Left forelimb (tissue), 1 donor: Measurements from ENCODE around the gene ARHGAP26.

Experiments used
- DNase-seq: peaks from one replicate; pipeline ENCODE4 v3.0.0-alpha.2; 2018; ENCODE audit warnings: low spot score

ARHGAP26 gene

DNA sequence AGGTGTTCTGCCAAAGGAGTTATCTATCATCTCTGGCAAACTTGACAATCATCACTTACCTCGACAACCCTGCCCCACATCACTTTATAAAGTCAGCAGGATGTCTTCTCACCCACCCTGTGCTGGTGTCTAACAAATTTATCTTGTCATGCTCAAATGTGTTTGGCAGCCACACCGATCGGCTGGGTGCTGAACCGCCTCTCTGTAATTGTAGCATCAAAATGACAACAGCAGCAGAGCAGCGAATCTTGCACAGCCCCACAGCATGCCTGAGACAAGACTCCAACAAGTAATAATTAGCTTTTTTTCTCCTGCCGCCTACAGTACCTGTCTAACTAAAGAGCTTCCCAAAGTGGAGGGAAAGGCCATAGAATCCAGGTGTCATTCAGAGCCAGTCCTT, 457.1 kb downstream of the ARHGAP26 start:
- no peak for DNase-seq

DNA sequence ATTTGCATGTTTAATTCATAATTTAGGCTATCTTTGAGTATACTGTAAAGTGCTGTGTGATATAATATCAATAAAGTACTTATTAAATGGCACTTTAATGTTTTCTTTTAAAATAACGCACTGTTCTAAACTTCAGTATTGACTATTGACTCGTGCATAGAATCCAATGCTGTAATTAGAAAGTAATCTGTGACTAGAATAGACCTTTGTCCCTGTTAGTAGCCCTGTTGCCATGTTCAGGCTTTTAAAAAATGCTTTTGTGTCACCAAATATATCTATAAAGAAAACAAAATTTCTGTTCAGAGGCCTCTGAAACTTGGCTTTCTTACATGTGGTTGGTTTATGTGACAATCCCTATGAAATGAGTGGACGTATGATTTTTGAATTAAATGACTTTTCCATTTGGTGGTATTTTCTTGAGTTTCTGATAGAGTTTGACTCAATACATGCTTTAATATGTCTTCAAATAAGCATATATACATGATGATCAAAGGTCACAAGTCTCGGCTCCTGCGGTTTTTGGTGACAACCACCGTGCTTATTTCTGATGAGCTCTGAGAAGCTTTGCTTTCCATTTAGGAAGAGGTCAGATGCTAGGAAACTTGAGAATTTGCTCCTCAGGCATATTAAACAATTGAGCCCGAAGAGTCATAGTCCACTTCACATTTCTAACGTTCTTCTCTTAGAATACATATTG, 458.6 kb downstream of the ARHGAP26 start:
- DNase-seq = no peak

DNA sequence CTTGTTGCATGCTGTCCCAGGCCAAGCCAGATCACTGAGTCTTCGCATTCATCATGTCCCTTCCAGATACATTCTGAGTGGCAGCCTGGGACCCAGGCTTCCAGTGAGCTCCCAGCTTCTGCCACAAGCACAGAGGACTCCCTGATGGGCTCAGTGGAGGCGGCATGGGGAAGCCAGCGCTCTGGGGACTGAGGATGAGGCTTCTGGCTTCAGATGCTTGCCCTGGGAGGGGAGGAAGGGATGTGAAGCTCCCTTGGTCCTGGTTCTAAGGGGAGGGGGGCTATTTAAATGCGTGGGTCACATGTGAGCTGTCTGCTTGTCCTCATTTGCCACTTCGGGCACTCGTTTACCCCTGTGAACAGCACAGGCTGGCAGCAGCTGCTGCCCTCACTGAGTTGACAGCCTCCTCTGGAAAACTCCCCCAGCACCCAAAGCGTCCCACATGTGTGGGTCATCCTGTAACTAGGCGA, 459.3 kb downstream of the ARHGAP26 start:
- DNase-seq = no peak

DNA sequence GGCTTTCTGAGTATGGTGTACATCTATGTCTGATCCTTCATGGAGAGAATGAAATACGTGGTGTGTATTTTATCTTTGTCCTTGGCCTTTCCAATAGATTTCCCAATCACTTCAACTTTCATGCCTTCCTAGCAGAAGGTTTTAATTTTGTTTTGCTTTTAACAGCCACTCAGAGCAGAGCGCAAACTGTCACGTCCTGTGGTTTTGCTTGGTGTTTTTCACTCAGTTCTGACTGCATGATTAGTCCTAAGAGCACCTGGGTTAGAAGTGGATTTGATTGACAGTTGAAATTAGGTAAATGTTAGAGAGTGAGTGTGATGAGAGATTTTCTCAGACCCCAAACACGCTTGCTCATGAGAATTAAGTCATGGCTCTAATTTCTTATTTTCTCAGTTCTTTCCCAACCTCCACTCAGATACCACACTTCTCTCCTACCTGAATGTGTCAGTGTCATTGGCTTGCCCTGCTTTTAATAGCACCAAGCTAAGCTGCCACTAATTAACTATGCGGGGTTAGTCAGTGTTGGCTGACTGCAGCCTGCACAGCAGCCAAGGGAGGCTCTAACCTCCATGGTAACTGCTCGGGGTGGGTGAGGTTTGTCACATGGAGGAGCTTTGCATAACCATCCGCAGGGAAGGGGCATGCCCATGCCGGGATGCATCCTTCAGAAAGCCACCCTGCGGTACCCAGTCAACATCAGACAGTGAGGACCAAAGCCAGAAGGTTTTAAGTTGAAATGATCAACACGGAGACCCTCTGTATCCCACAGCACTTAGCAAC, 459.9 kb downstream of the ARHGAP26 start:
- no peak for DNase-seq

DNA sequence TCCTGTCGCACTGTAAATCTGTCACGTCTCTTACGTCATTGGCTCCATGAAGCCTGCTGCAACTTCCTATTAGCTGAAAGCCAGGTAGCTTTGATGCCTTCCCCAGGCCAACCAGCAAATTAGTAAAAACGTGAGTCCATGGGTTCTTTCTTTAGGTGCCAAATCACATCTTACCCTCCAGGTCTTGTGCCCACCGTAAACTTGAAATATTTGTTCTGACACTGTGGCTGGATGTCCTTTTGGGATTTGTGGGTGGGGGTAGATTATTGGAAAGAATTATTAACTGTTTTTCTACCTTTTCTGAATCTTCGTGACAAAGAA, 460.5 kb downstream of the ARHGAP26 start:
- no peak for DNase-seq

DNA sequence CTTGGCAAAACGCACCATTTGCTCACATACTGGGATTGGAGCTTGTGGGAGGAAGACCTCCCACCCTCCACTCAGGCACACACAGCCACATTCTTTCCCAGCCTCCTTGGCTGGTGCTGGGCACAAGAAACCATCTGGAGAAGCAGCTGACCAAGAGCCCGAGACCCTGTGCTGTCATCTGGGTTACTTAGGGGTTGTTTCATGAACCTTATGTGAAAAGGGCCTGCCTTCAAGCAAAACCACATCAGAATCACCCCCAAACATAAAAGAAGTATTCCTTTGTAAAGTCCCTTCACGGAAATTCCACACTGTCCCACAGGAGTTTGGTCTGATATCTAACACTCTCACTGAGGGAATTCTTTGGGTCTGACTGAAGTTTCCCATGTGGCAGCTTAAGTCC, 461.2 kb downstream of the ARHGAP26 start:
- DNase-seq = no peak

DNA sequence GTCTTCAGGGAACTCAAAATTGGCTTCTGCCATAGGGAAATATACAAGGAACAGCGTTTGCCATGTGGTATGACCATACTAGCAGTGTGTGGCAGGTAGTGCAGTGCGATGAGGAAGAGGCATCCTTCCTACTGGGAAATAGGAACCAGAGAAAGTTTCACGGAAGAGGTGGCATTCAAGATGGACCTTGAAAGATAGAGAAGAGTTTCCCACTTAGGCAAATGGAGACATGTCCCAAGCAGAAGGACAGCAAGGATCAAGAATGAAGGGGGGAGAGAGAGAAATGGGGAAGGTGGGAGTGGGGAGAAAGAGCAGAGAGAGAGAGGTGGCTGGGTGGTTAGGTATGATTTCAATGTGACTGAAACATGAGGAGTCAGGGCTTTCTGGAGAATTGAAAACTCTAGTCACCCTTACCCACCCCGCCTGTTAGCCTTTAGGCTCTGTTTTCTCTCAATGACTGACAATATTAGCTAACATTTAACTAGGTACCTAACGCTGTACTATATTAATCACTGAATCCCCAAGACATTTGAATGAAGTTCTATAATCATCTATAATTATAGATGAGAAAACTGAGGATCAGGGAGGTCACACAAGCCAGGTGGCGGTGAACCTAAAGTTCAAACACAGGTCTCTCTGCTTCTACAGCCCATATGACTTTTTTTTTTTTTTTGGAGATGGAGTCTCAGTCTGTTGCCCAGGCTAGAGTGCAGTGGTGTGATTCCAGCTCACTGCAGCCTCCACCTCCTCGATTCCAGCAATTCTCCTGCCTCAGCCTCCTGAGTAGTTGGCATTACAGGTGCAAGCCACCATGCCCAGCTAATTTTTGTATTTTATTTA, 462.0 kb downstream of the ARHGAP26 start:
- no peak for DNase-seq

DNA sequence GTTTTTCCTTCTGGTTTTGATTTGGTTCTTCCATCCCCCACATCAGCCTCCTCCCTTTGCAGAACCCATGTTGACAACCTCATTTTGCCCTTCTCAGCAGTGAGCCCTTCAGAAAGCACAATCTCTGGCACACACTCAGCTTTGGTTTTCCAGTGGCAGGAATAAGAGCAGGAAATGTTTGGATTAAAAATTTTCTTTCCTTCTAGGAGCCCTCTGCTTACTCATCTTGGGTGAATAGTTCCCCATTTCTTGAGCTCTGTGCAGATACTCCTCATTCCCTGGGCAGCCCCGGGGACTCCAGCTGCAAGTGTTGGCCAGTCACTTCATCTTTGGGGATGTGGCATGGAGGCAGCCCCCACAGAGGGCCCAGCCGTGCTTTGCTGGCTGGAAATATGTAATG, 462.9 kb downstream of the ARHGAP26 start:
- no peak for DNase-seq

DNA sequence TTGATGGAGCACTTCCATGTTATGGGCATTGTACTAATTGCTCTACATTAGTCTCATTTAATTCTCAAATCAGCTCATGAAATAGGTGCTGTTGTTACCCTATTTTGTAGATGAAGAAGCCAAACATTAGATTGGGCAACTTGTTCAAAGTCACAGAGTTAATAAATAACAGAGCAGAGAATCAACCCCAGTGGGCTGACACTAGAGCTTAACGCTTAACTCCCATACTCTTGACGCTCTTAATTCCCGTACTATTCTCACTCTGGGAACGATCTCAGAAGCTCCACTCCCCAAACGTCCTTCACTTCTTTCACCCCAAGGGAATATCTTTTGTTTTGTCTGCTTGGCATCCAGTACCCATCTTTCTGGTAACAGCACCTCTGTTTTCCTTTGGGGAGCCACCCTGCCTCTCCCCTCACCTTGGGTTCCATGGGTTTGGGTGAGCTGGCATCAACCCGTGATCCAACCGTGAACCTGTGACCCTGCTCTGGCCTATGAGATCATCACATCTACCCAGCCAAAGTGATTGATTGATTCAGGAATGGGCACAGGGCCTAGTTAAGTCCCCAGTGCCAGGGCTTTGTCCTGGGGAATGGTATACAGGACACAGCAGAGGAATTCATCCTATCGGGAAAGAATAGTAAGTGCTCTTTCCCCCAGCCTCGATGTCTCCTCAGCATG, 464.1 kb downstream of the ARHGAP26 start:
- no peak for DNase-seq

DNA sequence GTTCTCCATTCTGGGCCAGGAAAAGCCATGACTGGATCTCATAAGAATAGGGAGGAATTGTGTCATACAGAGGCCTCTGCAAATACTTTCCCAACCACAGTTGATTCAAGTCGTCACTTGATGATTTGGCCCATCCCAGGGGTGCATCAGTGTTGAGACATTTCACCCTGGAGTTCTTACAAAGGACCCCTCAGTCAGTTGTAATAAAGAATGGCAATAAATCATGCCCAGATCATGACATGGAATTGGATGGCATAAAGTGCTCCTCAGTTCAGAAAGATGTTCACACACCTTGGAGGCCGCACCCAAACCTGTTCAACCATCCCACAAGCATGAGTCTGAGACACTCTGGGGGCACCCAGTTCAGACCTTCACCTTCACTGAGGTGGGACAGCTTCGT, 465.2 kb downstream of the ARHGAP26 start:
- DNase-seq = no peak

DNA sequence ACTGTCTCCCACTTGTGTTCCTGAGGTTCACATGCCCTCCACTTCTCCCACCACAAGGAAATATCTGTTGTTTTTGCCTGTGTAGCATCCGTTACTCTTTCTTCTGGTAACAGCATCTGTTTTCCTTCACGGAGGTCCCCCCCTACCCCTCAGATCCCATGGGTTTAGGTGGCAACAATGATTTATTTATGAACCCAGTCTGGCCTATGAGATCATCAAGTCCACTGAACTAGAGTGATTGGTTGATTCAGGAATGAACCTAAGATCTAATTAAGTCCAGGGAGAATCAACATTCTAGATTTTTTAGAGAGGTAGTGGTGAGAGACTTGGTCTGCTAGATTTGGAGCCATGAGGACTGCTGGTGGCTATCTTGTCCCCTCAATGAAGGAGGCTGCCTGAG, 466.5 kb downstream of the ARHGAP26 start:
- DNase-seq = no peak

DNA sequence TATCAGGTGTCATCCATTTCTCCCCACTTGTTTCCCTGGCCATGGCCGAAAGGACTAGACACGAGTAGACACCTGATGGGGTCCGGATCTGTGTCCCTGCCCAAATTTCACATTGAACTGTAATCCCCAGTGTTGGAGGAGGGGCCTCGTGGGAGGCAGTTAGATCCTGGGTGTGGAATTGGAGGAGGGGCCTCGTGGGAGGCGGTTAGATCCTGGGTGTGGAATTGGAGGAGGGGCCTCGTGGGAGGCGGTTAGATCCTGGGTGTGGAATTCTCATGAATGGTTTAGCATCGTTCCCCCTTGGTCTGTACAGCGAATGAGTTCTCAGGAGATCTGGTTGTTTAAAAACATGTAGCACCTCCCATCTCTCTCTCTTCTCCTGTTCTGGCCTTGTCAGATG, 467.5 kb downstream of the ARHGAP26 start:
- DNase-seq = no peak

DNA sequence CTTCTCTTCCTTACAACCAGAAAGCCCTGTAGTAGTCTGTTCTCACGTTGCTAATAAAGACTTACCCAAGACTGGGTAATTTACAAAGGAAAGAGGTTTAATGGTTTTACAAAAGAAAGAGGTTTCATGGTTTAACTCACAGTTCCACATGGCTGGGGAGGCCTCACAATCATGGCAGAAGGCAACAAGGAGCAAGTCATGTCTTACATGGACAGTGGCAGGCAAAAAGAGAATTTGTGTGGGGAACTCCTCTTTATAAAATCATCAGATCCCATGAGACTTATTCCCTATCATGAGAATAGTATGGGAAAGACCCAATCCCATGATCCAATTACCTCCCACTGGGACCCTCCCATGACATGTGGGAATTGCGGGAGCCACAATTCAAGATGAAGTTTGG, 468.4 kb downstream of the ARHGAP26 start:
- DNase-seq = no peak

DNA sequence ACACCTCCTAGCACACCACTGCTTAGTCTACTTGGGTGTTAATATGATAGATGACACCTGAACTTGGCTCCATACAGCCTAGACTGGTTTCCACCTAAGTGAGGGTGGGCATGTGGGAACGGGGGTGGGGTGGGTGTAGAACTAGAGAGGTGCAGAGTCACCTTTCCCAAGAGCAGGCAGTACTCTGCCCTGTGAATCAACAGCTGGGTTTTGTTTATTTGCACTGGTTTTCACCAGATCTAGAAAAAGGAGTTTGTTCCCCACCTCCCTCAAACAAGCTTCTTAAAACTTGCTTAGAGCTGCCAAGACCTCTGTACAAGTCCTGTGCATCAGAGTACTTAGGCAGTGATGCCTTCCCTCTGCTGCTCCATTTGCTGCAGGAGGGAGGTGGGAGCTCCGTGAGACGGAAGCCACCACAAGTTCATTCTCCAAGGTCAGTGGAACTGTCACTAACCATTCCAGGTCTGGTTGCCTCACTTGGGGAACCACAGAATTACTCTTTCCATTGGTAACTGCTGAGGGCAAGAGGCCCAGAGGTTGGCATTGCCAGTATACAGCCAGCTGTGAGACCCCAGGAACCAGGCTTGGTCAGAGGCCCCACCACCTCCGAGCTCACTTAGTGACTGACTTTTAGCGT, 469.8 kb downstream of the ARHGAP26 start:
- no peak for DNase-seq

DNA sequence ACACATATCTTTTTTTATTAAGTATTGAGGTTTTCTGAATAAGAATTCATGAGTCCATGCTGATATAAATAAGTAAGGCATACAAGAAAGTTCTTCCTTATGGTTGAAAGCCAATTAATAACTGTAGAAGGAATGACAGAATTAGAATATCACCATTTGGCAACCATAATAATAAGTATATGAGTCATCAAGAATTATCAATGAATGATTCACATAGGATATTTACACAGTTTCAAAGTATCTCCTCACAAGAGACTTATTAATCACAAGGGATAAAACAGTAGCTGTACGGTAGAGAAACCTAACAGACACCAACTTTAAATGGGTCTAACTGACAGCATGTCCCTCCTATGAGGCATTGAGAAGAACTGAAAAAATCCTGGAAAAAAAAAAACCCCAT, 471.7 kb downstream of the ARHGAP26 start:
- no peak for DNase-seq

DNA sequence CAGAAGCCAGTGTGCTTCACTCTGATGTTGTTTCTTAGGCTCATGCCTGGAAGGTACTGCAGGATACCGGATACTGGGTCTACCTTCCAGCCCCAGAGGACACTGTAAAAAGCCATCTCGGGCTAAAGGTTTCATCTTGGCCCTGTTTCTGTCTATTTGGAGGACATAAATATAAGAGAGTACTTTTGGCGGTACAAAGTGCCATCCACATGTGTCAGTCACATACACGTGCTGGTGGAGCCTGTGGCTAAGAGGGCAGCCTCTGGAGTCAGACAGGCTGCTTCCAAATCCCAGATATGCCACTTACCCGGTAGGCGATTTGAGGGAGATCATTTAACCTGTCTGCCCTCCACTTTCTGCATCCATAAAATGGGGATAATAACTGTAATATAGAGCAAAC, 472.9 kb downstream of the ARHGAP26 start:
- no peak for DNase-seq

DNA sequence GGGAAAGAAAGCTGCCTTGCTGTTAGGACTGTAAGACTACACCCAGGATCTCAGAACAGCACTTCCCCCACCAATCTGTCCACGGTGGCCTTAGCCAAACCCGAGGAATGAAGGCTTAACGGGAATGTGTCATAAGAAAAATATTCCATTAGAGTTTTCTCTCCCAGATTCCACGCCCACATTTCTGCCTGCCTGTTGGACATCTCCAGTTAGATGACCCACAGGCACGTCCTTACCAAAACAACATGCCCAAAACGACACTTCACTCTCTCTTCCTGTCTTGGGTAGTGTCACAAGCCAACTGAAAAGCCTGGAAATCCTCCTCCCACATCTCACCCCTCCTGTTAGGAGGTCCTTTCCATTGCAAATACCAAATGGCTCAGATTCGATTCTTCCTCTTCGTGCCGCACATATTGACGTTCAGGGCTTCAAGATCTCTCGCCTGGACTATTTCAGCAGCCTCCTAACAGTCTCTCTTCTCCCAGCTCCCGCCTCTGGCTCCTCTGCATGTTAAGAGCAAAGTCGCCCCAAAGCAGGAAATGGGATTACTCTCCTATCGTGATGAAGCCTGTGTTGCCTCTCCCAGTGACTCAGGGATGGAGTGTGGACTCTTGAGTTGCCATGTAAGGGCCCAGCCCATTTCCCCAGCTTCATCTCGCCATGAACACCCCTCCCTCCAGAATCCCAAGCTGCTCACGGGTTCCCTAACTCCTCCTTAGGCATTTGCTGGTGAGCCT, 474.0 kb downstream of the ARHGAP26 start:
- no peak for DNase-seq

DNA sequence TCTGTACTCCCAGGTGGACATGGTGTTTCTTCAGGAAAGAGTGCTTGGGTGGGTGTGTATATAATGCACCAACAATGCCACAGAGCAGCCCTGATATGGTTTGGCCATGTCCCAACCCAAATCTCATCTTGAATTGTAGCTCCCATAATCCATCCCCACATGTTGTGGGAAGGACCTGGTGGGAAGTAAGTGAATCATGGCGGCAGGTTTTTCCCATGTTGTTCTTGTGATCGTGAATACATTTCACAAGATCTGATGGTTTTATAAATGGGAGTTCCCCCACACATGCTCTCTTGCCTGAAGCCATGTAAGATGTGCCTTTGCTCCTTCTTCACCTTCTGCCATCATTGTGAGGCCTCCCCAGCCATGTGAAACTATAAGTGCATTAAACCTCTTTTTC, 474.8 kb downstream of the ARHGAP26 start:
- no peak for DNase-seq

DNA sequence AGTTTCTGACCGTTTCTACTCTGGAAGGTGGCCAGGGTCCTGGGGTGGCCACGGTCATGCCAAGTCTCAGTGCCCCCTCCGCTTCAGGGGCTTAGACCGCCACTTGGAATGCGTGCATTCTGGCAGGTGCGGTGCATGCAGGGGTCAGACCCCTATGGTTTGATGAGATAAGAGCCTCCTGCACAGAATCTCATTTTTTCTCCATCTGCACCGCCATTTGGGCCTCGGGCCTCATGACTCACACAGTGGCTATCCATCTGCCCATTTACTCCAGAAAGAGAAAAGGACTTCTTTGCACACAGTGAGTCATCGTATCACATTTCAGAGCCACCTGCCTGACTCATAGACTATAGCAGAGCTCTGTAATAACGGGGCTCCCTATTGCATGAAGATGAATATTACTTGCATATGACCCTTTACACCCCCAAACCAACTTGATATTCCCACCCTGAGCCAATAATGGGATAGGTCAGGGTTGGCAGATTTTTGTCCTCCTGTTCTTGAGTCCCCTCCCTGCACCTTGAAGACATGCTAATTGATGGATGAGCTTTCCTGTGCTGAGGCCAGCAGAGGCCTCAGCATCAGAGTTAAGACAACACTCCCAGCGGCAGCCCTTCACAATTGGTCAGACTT, 475.9 kb downstream of the ARHGAP26 start:
- no peak for DNase-seq

DNA sequence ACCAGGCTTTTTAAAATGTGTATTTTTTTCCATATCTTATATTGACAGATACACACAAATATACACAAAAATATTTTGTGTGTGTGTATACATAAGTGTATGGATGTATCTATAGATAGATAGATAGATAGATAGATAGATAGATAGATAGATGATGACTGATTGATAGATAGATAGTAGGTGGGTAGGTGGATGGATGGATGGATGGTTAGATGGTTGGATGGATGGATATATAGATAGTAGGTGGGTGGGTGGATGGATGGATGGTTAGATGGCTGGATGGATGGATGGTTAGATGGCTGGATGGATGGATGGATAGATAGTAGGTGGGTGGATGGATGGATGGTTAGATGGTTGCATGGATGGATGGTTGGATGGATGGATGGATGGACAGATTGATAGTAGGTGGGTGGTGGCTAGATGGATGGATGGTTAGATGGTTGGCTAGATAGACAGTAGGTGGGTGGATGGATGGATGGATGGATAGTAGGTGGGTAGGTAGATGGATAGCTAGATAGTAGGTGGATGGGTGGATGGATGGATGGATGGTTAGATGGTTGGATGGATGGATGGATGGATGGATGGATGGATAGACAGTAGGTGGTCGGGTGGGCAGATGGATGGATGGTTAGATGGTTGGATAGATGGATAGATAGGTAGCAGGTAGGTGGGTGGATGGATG, 477.1 kb downstream of the ARHGAP26 start:
- no peak for DNase-seq
